HG03060 (cell line): ENCODE measurements around the gene TMEM247.
"Not testable (repeated sequence)": the region's sequence is repeated elsewhere in the genome, so short reads cannot be mapped to it uniquely, and the experiment has no call there.

Source experiments
- ATAC-seq: cut with Tn5 transposase; IDR thresholded peaks from one replicate; pipeline ENCODE4 v1.9.1; 2021; ENCODE audit warnings: low read depth, moderate number of reproducible peaks; ENCODE audit not compliant: unreplicated experiment

The TMEM247 gene

GRCh38 chr2:46456789-46457188 lies 22.6 kb upstream of the TMEM247 start:
- no peak for ATAC-seq

GRCh38 chr2:46458763-46459500 lies 20.4 kb upstream of the TMEM247 start:
- ATAC-seq, result no peak

GRCh38 chr2:46459694-46460093 lies 19.7 kb upstream of the TMEM247 start:
- ATAC-seq, result no peak

- no peak for ATAC-seq
Measured at GRCh38 chr2:46460241-46460921, 19.0 kb upstream of the TMEM247 start.

GRCh38 chr2:46461011-46461674 lies 18.2 kb upstream of the TMEM247 start:
- ATAC-seq, result no peak

- ATAC-seq, result no peak
Measured at GRCh38 chr2:46461709-46462171, 17.6 kb upstream of the TMEM247 start.

GRCh38 chr2:46462936-46463335 lies 16.4 kb upstream of the TMEM247 start:
- no peak for ATAC-seq

- ATAC-seq, result no peak
Measured at GRCh38 chr2:46469116-46469515, 10.2 kb upstream of the TMEM247 start.

- no peak for ATAC-seq
Measured at GRCh38 chr2:46469700-46470099, 9.7 kb upstream of the TMEM247 start.

- ATAC-seq, result no peak
Measured at GRCh38 chr2:46470114-46470628, 9.2 kb upstream of the TMEM247 start.

- ATAC-seq, result no peak
Measured at GRCh38 chr2:46471019-46471583, 8.3 kb upstream of the TMEM247 start.

GRCh38 chr2:46471697-46472096 lies 7.7 kb upstream of the TMEM247 start:
- no peak for ATAC-seq

- ATAC-seq, result not testable (repeated sequence)
Measured at GRCh38 chr2:46472165-46472564, 7.2 kb upstream of the TMEM247 start.

GRCh38 chr2:46477462-46477861 lies 1.9 kb upstream of the TMEM247 start:
- ATAC-seq, result not testable (repeated sequence)

GRCh38 chr2:46477925-46478324 lies 1.4 kb upstream of the TMEM247 start:
- no peak for ATAC-seq

- no peak for ATAC-seq
Measured at GRCh38 chr2:46480562-46480961, 1.2 kb downstream of the TMEM247 start.

GRCh38 chr2:46481198-46482193 lies 2.1 kb downstream of the TMEM247 start:
- no peak for ATAC-seq

- ATAC-seq, result no peak
Measured at GRCh38 chr2:46482490-46482889, 3.1 kb downstream of the TMEM247 start.

GRCh38 chr2:46485002-46485401 lies 5.6 kb downstream of the TMEM247 start:
- ATAC-seq, result no peak

- ATAC-seq, result no peak
Measured at GRCh38 chr2:46486436-46486835, 7.1 kb downstream of the TMEM247 start.
